Peyer's patch (tissue), 4 donors: ENCODE measurements around the gene ASPM.

Experiments
- POLR2A ChIP-seq, 2 donors: fragments of 450-650 bp; IDR thresholded peaks; one replicate each; pipeline ENCODE4 v1.5.1; 2017; ENCODE audit warnings: antibody characterized with exemption in 2 of 2, mild to moderate bottlenecking in 2 of 2, moderate library complexity in 2 of 2
- TF ChIP-seq, protein P1 (sequence below), 6 experiments: fragments of 450-650 bp in 4 of 6; fragments of 200-600 bp in 2 of 6; sonication (generic) in 1 of 6; IDR thresholded peaks; one replicate each; pipeline ENCODE4 v1.5.1; 2017 to 2019; ENCODE audit warnings: antibody characterized with exemption in 6 of 6, mild to moderate bottlenecking in 3 of 6, moderate library complexity in 1 of 6

DNA sequence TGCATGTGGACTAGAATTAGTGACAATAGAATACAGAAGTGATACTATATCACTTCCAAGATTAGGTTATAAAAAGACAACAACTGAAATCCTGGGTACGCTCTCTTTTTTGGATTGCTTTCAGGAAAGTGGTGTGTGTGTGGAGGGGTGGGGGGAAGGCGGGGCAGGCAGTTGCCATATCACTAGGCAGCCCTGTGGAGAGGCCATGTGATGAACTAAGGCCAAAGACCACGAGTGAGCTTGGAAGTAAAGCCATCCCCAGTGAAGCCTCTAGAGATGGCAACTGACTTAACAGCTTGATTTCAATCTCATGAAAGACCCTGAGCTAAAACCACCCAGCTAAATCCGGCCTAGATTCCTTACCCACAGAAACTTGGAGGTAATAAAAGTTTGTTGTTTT is 6.2 kb upstream of the ASPM start:
- TF ChIP-seq, protein P1, sequence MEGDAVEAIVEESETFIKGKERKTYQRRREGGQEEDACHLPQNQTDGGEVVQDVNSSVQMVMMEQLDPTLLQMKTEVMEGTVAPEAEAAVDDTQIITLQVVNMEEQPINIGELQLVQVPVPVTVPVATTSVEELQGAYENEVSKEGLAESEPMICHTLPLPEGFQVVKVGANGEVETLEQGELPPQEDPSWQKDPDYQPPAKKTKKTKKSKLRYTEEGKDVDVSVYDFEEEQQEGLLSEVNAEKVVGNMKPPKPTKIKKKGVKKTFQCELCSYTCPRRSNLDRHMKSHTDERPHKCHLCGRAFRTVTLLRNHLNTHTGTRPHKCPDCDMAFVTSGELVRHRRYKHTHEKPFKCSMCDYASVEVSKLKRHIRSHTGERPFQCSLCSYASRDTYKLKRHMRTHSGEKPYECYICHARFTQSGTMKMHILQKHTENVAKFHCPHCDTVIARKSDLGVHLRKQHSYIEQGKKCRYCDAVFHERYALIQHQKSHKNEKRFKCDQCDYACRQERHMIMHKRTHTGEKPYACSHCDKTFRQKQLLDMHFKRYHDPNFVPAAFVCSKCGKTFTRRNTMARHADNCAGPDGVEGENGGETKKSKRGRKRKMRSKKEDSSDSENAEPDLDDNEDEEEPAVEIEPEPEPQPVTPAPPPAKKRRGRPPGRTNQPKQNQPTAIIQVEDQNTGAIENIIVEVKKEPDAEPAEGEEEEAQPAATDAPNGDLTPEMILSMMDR (IDR thresholded peaks at IDR 0.05): no peak
- no peak for TF ChIP-seq POLR2A (IDR thresholded peaks at IDR 0.05)
